IMR-90 (cell line): ENCODE measurements around the gene ME1. TPM values are rescaled to one million over a fixed set of nuclear protein-coding genes. Genes with fewer than 3 reads are reported as not detected.

Experiments used
- ATAC-seq: fragments of 200-7000 bp; cut with Tn5 transposase; 2 replicates; pipeline ENCODE4 v1.9.1; 2020; ENCODE audit warnings: low read depth, mild to moderate bottlenecking, moderate library complexity
- BruUV-seq: library from RNA; stranded (reverse); fragments of 400-500 nt; replicated peaks from 2 replicates; lab custom pipeline; 2021; lab: Mats Ljungman, UMichigan
- CTCF ChIA-PET: fragments of 300-600 bp; formaldehyde crosslinking; extraction: SDS; loops from one replicate; lab custom pipeline; 2021; ENCODE audit warnings: antibody characterized with exemption; lab: Yijun Ruan, JAX
- POLR2A ChIA-PET: fragments of 300-600 bp; sonication (Branson Sonifier 250); formaldehyde crosslinking; loops from one replicate; lab custom pipeline; 2022; ENCODE audit warnings: antibody characterized with exemption; ENCODE audit not compliant: unreplicated experiment; lab: Charles Lee
- DNase-seq: peaks from one replicate; pipeline ENCODE4 v3.0.0; 2013
- H2AFZ ChIP-seq: replicated peaks from 2 replicates; pipeline ENCODE3; 2013; ENCODE audit warnings: low read length, mild to moderate bottlenecking; ENCODE audit not compliant: poor library complexity
- H2AK5ac ChIP-seq: 2 replicates; pipeline ENCODE4 v1.6.1; 2013; ENCODE audit warnings: low read depth, low read length, inconsistent platforms
- H2AK9ac ChIP-seq: replicated peaks from 2 replicates; pipeline ENCODE3; 2013; ENCODE audit warnings: mild to moderate bottlenecking, low read depth, low read length, moderate library complexity; ENCODE audit not compliant: poor library complexity
- H2BK120ac ChIP-seq: 2 replicates; pipeline ENCODE4 v1.6.1; 2013; ENCODE audit warnings: low read depth, low read length, inconsistent platforms
- H2BK15ac ChIP-seq: 3 replicates; pipeline ENCODE4 v1.6.1; 2013; ENCODE audit warnings: low read depth, low read length, inconsistent platforms
- H2BK20ac ChIP-seq: 2 replicates; pipeline ENCODE4 v1.6.1; 2013; ENCODE audit warnings: low read depth, mild to moderate bottlenecking, inconsistent platforms, low read length, moderate library complexity
- H2BK5ac ChIP-seq: 2 replicates; pipeline ENCODE4 v1.6.1; 2013; ENCODE audit warnings: mild to moderate bottlenecking, low read depth, low read length, inconsistent platforms; ENCODE audit not compliant: poor library complexity, severe bottlenecking
- H3K14ac ChIP-seq: replicated peaks from 2 replicates; pipeline ENCODE4 v1.6.1; 2013; ENCODE audit warnings: low read depth, low read length, inconsistent platforms
- H3K18ac ChIP-seq: 2 replicates; pipeline ENCODE4 v1.6.1; 2013; ENCODE audit warnings: low read depth, low read length, control low read depth
- H3K23ac ChIP-seq: 2 replicates; pipeline ENCODE4 v1.6.1; 2013; ENCODE audit warnings: low read depth, low read length, inconsistent platforms
- H3K27ac ChIP-seq: 2 replicates; pipeline ENCODE4 v1.5.1; 2013; ENCODE audit warnings: mild to moderate bottlenecking, control low read depth, low read length; ENCODE audit not compliant: insufficient read depth
- H3K27me3 ChIP-seq: 2 replicates; pipeline ENCODE4 v1.6.1; 2013; ENCODE audit warnings: low read length; ENCODE audit not compliant: control insufficient read depth, insufficient read depth
- H3K36me3 ChIP-seq: 2 replicates; pipeline ENCODE4 v1.6.1; 2013; ENCODE audit warnings: low read length, mixed read lengths; ENCODE audit not compliant: control insufficient read depth, insufficient read depth
- H3K4ac ChIP-seq: 2 replicates; pipeline ENCODE4 v1.6.1; 2013; ENCODE audit warnings: low read depth, low read length, inconsistent platforms
- H3K4me1 ChIP-seq: 2 replicates; pipeline ENCODE4 v1.6.1; 2013; ENCODE audit warnings: low read length, mixed read lengths; ENCODE audit not compliant: control insufficient read depth, insufficient read depth
- H3K4me2 ChIP-seq: 2 replicates; pipeline ENCODE4 v1.6.1; 2013; ENCODE audit warnings: low read depth, mild to moderate bottlenecking, control low read depth, low read length, moderate library complexity
- H3K4me3 ChIP-seq: 2 replicates; pipeline ENCODE4 v1.5.1; 2013; ENCODE audit warnings: low read depth, mild to moderate bottlenecking, control low read depth, low read length, moderate library complexity; ENCODE audit not compliant: insufficient read depth
- H3K56ac ChIP-seq: 2 replicates; pipeline ENCODE4 v1.6.1; 2013; ENCODE audit warnings: low read length, inconsistent platforms; ENCODE audit not compliant: insufficient read depth; ENCODE audit errors: extremely low read depth
- H3K79me1 ChIP-seq, 2 experiments: 2 replicates each; pipeline ENCODE4 v1.6.1; 2013; ENCODE audit warnings: low read length in 2 of 2, inconsistent platforms in 1 of 2, low read depth in 1 of 2
- H3K9ac ChIP-seq: 2 replicates; pipeline ENCODE4 v1.6.1; 2013; ENCODE audit warnings: low read depth, low read length, control low read depth
- H3K9me1 ChIP-seq: 2 replicates; pipeline ENCODE4 v1.6.1; 2013; ENCODE audit warnings: low read length, inconsistent platforms; ENCODE audit not compliant: insufficient read depth
- H3K9me3 ChIP-seq: 2 replicates; pipeline ENCODE4 v1.6.1; 2013; ENCODE audit warnings: low read length; ENCODE audit not compliant: control insufficient read depth, insufficient read depth
- H4K20me1 ChIP-seq: 2 replicates; pipeline ENCODE4 v1.6.1; 2013; ENCODE audit warnings: low read length, inconsistent platforms; ENCODE audit not compliant: insufficient read depth
- H4K5ac ChIP-seq: 2 replicates; pipeline ENCODE4 v1.6.1; 2013; ENCODE audit warnings: mild to moderate bottlenecking, low read depth, low read length, control low read depth
- H4K8ac ChIP-seq, 2 experiments: 2 replicates each; pipeline ENCODE4 v1.6.1; 2013; ENCODE audit warnings: low read depth in 2 of 2, low read length in 2 of 2, control low read depth in 1 of 2, inconsistent platforms in 1 of 2
- H4K91ac ChIP-seq: 2 replicates; pipeline ENCODE4 v1.6.1; 2013; ENCODE audit warnings: low read depth, low read length, inconsistent platforms; ENCODE audit not compliant: insufficient read depth
- BHLHE40 ChIP-seq: fragments of 150-350 bp; IDR thresholded peaks from 2 replicates; pipeline ENCODE4 v1.6.1; 2016; ENCODE audit warnings: mild to moderate bottlenecking, low read depth, low read length
- CEBPB ChIP-seq: IDR thresholded peaks from 2 replicates; pipeline ENCODE4 v1.6.1; 2012; ENCODE audit warnings: low read depth, low read length, improper control_type of control experiment
- CHD1 ChIP-seq: IDR thresholded peaks from 2 replicates; pipeline ENCODE4 v1.6.1; 2012; ENCODE audit warnings: low read depth, low read length, improper control_type of control experiment
- CTCF ChIP-seq: conservative IDR thresholded peaks from 2 replicates; pipeline ENCODE4 v1.5.1; 2012; ENCODE audit warnings: mild to moderate bottlenecking, low read depth, low read length, improper control_type of control experiment
- ELK1 ChIP-seq: fragments of 150-350 bp; IDR thresholded peaks from 2 replicates; pipeline ENCODE4 v1.6.1; 2016; ENCODE audit warnings: low read depth, mild to moderate bottlenecking, low read length, moderate library complexity, borderline replicate concordance
- FOS ChIP-seq: fragments of 150-350 bp; IDR thresholded peaks from 2 replicates; pipeline ENCODE4 v1.6.1; 2016; ENCODE audit warnings: low read depth, low read length
- MAFK ChIP-seq: IDR thresholded peaks from 2 replicates; pipeline ENCODE4 v1.6.1; 2012; ENCODE audit warnings: low read depth, low read length, improper control_type of control experiment
- MAZ ChIP-seq: IDR thresholded peaks from 2 replicates; pipeline ENCODE4 v1.6.1; 2012; ENCODE audit warnings: low read depth, mild to moderate bottlenecking, low read length, improper control_type of control experiment, moderate library complexity, borderline replicate concordance
- NFE2L2 ChIP-seq: fragments of 150-350 bp; IDR thresholded peaks from 2 replicates; pipeline ENCODE4 v1.6.1; 2016; ENCODE audit warnings: low read depth, mild to moderate bottlenecking, low read length
- POLR2A ChIP-seq: IDR thresholded peaks from 2 replicates; pipeline ENCODE4 v1.6.1; 2012; ENCODE audit warnings: mild to moderate bottlenecking, low read depth, low read length
- RCOR1 ChIP-seq: IDR thresholded peaks from 2 replicates; pipeline ENCODE4 v1.6.1; 2012; ENCODE audit warnings: mild to moderate bottlenecking, low read length, improper control_type of control experiment; ENCODE audit not compliant: insufficient replicate concordance
- RFX5 ChIP-seq: IDR thresholded peaks from 2 replicates; pipeline ENCODE4 v1.8.0; 2012; ENCODE audit warnings: low read depth, mild to moderate bottlenecking, low read length, moderate library complexity
- SMC3 ChIP-seq: fragments of 150-350 bp; IDR thresholded peaks from 2 replicates; pipeline ENCODE4 v1.6.1; 2016; ENCODE audit warnings: low read depth, mild to moderate bottlenecking, antibody characterized with exemption, low read length, moderate library complexity
- WGBS, 2 experiments: methylation state at CpG; one replicate each; pipeline versions ENCODE4 v1.1.5 to v1.1.7; 2013; ENCODE audit warnings: missing lambda C conversion rate in 2 of 2; ENCODE audit not compliant: insufficient read length in 1 of 2; ENCODE audit errors: extremely low coverage in 2 of 2; 5-methylcytosine and 5-hydroxymethylcytosine counted together
- dilution Hi-C: fragments of 300-500 bp; cut with HindIII; formaldehyde crosslinking; loops from one replicate; pipeline ENCODE4 v1.14.3; 2018; ENCODE audit warnings: low sequenced_read_pairs; ENCODE audit not compliant: unreplicated experiment
- in situ Hi-C: fragments of 300-500 bp; cut with MboI; formaldehyde crosslinking; loops from 3 replicates; pipeline ENCODE4 v1.14.3; 2019; ENCODE audit warnings: low sequenced_read_pairs, inconsistent platforms, mixed read lengths
- intact Hi-C: fragments of 100-400 bp; cut with micrococcal nuclease; formaldehyde crosslinking; loops from 2 replicates; pipeline ENCODE4 v1.10.0; 2022
- polyA plus RNA-seq, 3 experiments: library from polyadenylated mRNA; depleted of rRNA; stranded (reverse); fragments of >200 nt; gene quantifications; 2 replicates each; pipeline ENCODE4 v1.2.3, GENCODE V29; 2012; ENCODE audit warnings: low replicate concordance in 1 of 3
- total RNA-seq: library from RNA; depleted of rRNA; stranded (reverse); fragments of >200 nt; gene quantifications from 2 replicates; pipeline ENCODE4 v1.2.3, GENCODE V29; 2012
- TF ChIP-seq, protein P1 (sequence below): fragments of 150-350 bp; IDR thresholded peaks from 2 replicates; pipeline ENCODE4 v1.6.1; 2017; ENCODE audit warnings: mild to moderate bottlenecking, antibody characterized with exemption, low read length, low read depth

The ME1 gene
- total and polyA plus RNA-seq, 2 of the 4 experiments (the other 2 are of a cell fraction) = 21.5 to 24.4 TPM

- TF ChIP-seq BHLHE40 = no peak
- TF ChIP-seq CEBPB = no peak
- TF ChIP-seq SMC3 = no peak
- TF ChIP-seq, protein P1, sequence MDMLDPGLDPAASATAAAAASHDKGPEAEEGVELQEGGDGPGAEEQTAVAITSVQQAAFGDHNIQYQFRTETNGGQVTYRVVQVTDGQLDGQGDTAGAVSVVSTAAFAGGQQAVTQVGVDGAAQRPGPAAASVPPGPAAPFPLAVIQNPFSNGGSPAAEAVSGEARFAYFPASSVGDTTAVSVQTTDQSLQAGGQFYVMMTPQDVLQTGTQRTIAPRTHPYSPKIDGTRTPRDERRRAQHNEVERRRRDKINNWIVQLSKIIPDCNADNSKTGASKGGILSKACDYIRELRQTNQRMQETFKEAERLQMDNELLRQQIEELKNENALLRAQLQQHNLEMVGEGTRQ = no peak
- TF ChIP-seq MAFK = no peak
- no peak for TF ChIP-seq POLR2A
- no peak for TF ChIP-seq CTCF
- TF ChIP-seq FOS = no peak
- no peak for TF ChIP-seq NFE2L2
- no peak for TF ChIP-seq RCOR1
- no peak for TF ChIP-seq MAZ
- TF ChIP-seq ELK1 = no peak
- no peak for TF ChIP-seq CHD1
- no peak for TF ChIP-seq RFX5
- Histone ChIP-seq H4K20me1 (no peaks in the 10 kb centered on the region; the same call in 1 of the 2 replicates), H3K27ac (no peak overlapping the region), H3K14ac (no peak overlapping the region), H2AK5ac (no peak overlapping the region), H2BK120ac (no peak overlapping the region), H3K9me1 (peaks cover 3% of the 10 kb centered on the region; the same call in 1 of the 2 replicates), H4K8ac (no peak overlapping the region), H3K18ac (no peak overlapping the region), H4K5ac (no peak overlapping the region), H2AK9ac (no peak overlapping the region), H2BK5ac (no peak overlapping the region), H3K56ac (no peak overlapping the region), H3K79me1 (peaks cover 7 to 16% of the 10 kb centered on the region in 2 experiments; a peak in 2 of 4 replicates), H3K4ac (no peak overlapping the region), H2BK15ac (no peak overlapping the region), H2BK20ac (no peak overlapping the region), H3K9me3 (no peaks in the 10 kb centered on the region), H3K4me3 (no peak overlapping the region), H3K4me1 (0 out of 2 replicates have a peak, but pooled peaks cover 2% of the 10 kb centered on the region), H2AFZ (no peak overlapping the region), H3K23ac (no peak overlapping the region), H3K27me3 (no peaks in the 10 kb centered on the region), H4K91ac (no peak overlapping the region), H3K36me3 (peaks cover 9% of the 10 kb centered on the region), H3K4me2 (no peak overlapping the region), H3K9ac (no peak overlapping the region)
- DNase-seq = no peak
- dilution Hi-C loops (no loop called here), in situ Hi-C loops (no loop called here), intact Hi-C loops (no loop called here)
- ChIA-PET CTCF (no interaction called here), POLR2A (no interaction called here)
- BruUV-seq = no TSS peak
- WGBS, 2 experiments = no CpG with 5 or more reads among the region's 2 CpGs
- no peak for ATAC-seq
Measured at GRCh38 chr6:83389606-83390005, 41.2 kb downstream of the ME1 start.
